Ishikawa (cell line): ENCODE results near the gene AWAT2.

Experiments used
- CEBPB ChIP-seq: IDR thresholded peaks from 2 replicates; pipeline ENCODE4 v1.6.1; 2012
- CREB1 ChIP-seq: IDR thresholded peaks from 2 replicates; pipeline ENCODE4 v1.6.1; 2012; ENCODE audit warnings: low read depth
- EGR1 ChIP-seq: IDR thresholded peaks from 2 replicates; pipeline ENCODE4 v1.6.1; 2012
- EP300 ChIP-seq: IDR thresholded peaks from 2 replicates; pipeline ENCODE4 v1.6.1; 2012; ENCODE audit warnings: borderline replicate concordance
- FOXM1 ChIP-seq: IDR thresholded peaks from 2 replicates; pipeline ENCODE4 v1.6.1; 2012; ENCODE audit warnings: low read depth, borderline replicate concordance
- NFIC ChIP-seq: IDR thresholded peaks from 2 replicates; pipeline ENCODE4 v1.6.1; 2012
- RAD21 ChIP-seq: IDR thresholded peaks from 2 replicates; pipeline ENCODE4 v1.6.1; 2012; ENCODE audit warnings: low read depth
- TAF1 ChIP-seq: IDR thresholded peaks from 2 replicates; pipeline ENCODE4 v1.6.1; 2012; ENCODE audit warnings: low read depth, mild to moderate bottlenecking
- TCF12 ChIP-seq: IDR thresholded peaks from 2 replicates; pipeline ENCODE4 v1.6.1; 2012; ENCODE audit warnings: low read depth
- TEAD4 ChIP-seq: IDR thresholded peaks from 2 replicates; pipeline ENCODE4 v1.6.1; 2012
- YY1 ChIP-seq: IDR thresholded peaks from 2 replicates; pipeline ENCODE4 v1.6.1; 2012; ENCODE audit warnings: low read depth
- ZBTB7A ChIP-seq: IDR thresholded peaks from 2 replicates; pipeline ENCODE4 v1.6.1; 2012; ENCODE audit warnings: low read depth
- TF ChIP-seq, protein P1 (sequence below): IDR thresholded peaks from 2 replicates; pipeline ENCODE4 v1.6.1; 2012
- TF ChIP-seq, protein P2 (sequence below): IDR thresholded peaks from 2 replicates; pipeline ENCODE4 v1.6.1; 2012
- TF ChIP-seq, protein P3 (sequence below): IDR thresholded peaks from 2 replicates; pipeline ENCODE4 v1.6.1; 2012; ENCODE audit warnings: low read depth, mild to moderate bottlenecking

The AWAT2 gene

DNA sequence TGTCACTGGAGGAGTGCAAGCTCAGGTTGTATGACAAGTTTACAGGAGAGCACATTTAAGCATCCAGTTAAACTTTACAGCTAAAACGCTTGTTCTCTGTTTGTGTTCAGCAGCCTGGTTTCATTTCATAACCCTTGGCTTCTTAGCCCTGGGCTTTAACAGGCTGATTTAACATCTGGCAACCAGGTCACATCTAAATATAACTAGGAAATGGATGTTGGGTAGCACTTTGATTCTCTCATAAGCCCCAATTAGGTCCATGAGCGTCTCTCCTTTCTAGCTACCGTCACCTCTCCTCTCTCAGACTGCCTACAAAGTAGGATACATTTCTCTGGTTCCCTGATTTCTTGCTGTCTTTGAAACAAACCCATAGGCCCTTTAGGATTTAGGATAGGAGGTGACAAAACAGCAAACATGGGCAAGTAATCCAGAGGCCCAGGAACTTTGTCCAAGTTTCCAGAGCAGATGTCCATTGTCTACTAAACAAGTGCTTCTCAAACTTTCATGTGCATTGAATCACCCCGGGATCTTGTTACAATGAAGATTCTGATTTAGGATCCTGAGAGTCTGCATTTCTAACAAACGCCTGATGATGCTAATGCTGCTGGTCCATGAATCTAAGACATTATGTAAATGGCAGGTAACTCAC is 35.0 kb upstream of the AWAT2 start:
- TF ChIP-seq RAD21 (no peak), TAF1 (no peak), EP300 (no peak), YY1 (no peak), ZBTB7A (no peak), FOXM1 (no peak), CEBPB (no peak), EGR1 (no peak), NFIC (no peak), CREB1 (no peak), TCF12 (no peak), TEAD4 (no peak)
- TF ChIP-seq, protein P1, sequence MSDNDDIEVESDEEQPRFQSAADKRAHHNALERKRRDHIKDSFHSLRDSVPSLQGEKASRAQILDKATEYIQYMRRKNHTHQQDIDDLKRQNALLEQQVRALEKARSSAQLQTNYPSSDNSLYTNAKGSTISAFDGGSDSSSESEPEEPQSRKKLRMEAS, result no peak
- TF ChIP-seq, protein P2, sequence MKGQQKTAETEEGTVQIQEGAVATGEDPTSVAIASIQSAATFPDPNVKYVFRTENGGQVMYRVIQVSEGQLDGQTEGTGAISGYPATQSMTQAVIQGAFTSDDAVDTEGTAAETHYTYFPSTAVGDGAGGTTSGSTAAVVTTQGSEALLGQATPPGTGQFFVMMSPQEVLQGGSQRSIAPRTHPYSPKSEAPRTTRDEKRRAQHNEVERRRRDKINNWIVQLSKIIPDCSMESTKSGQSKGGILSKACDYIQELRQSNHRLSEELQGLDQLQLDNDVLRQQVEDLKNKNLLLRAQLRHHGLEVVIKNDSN, result no peak
- TF ChIP-seq, protein P3, sequence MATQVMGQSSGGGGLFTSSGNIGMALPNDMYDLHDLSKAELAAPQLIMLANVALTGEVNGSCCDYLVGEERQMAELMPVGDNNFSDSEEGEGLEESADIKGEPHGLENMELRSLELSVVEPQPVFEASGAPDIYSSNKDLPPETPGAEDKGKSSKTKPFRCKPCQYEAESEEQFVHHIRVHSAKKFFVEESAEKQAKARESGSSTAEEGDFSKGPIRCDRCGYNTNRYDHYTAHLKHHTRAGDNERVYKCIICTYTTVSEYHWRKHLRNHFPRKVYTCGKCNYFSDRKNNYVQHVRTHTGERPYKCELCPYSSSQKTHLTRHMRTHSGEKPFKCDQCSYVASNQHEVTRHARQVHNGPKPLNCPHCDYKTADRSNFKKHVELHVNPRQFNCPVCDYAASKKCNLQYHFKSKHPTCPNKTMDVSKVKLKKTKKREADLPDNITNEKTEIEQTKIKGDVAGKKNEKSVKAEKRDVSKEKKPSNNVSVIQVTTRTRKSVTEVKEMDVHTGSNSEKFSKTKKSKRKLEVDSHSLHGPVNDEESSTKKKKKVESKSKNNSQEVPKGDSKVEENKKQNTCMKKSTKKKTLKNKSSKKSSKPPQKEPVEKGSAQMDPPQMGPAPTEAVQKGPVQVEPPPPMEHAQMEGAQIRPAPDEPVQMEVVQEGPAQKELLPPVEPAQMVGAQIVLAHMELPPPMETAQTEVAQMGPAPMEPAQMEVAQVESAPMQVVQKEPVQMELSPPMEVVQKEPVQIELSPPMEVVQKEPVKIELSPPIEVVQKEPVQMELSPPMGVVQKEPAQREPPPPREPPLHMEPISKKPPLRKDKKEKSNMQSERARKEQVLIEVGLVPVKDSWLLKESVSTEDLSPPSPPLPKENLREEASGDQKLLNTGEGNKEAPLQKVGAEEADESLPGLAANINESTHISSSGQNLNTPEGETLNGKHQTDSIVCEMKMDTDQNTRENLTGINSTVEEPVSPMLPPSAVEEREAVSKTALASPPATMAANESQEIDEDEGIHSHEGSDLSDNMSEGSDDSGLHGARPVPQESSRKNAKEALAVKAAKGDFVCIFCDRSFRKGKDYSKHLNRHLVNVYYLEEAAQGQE, result no peak

DNA sequence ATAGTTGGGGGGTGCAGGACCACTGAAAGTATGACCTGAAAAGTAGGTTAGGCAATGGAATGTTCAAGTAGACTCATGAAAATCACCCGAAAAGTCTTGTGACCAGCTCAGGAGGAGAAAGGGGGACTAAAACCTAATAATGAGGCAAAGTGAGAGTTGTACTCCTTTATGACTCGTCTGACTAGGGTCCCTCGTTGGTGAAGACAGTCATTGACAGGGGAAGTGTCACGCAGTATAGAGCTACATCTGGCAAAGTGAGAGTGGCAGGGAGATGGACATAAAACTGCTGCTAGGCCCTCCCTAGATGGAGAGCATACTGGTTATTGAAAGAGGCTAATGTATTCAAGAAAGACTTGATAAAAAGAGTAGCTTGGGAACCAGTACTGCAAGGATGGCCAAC is 33.0 kb upstream of the AWAT2 start:
- TF ChIP-seq TCF12 (no peak), EGR1 (no peak), CEBPB (no peak), RAD21 (no peak), FOXM1 (no peak), CREB1 (no peak), EP300 (no peak), TAF1 (no peak), ZBTB7A (no peak), YY1 (no peak), NFIC (no peak), TEAD4 (no peak)
- TF ChIP-seq, protein P3, result no peak
- TF ChIP-seq, protein P2, result no peak
- TF ChIP-seq, protein P1, result no peak

DNA sequence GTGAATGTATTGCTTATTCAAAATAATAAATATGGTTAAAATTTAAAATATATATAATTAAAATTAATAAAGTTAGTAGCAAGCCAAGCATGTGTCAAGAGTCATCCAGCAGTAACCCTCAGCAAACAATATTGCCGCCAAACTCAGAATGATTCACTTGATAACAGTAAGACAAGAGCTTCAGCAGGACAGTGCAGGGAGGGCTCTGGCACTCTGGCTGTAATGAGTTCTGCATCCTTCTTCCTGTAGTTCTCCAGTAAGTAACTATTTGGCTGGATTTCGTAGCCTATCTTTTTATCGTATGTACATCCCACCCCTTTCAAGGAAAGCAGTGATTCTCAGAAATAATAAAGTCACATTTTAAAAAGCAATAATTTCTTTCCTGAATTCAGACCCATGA is 30.1 kb upstream of the AWAT2 start:
- TF ChIP-seq, protein P3, result no peak
- TF ChIP-seq TCF12, result no peak
- TF ChIP-seq, protein P2, result no peak
- no peak for TF ChIP-seq TAF1

DNA sequence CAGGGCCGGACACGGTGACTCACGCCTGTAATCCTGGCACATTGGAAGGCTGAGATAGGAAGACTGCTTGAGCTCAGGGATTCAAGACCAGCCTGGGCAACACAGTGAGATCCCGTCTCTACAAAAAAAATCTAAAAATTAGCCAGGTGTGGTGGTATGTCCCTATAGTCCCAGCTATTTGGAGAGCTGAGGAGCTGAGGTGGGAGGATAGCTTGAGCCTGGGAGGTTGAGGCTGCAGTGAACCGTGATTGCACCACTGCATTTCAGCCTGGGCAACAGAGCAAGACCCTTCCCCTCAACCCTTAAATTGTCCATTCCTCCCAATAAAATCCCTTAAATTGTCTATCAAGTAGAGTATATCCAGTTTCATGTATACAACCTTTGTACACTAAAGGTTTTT is 29.6 kb upstream of the AWAT2 start:
- TF ChIP-seq ZBTB7A (no peak), TEAD4 (no peak), RAD21 (no peak), EP300 (no peak), FOXM1 (no peak), CREB1 (no peak), CEBPB (no peak), NFIC (no peak), TAF1 (no peak), TCF12 (no peak)
- TF ChIP-seq, protein P3, result no peak
- TF ChIP-seq, protein P2, result no peak
- TF ChIP-seq, protein P1, result no peak
